Hepatocyte (in vitro differentiated cells): ENCODE measurements around the gene DLG2.

Source experiments
- EZH2 ChIP-seq: fragments of 200-600 bp; sonication (generic); IDR thresholded peaks from 2 replicates; pipeline ENCODE4 v1.6.1; 2016; ENCODE audit warnings: antibody characterized with exemption, mild to moderate bottlenecking, borderline replicate concordance
- TF ChIP-seq, protein P1 (sequence below): fragments of 200-600 bp; sonication (generic); IDR thresholded peaks from 2 replicates; pipeline ENCODE4 v1.5.1; 2016; ENCODE audit warnings: antibody characterized with exemption, mild to moderate bottlenecking; ENCODE audit not compliant: poor library complexity

DNA sequence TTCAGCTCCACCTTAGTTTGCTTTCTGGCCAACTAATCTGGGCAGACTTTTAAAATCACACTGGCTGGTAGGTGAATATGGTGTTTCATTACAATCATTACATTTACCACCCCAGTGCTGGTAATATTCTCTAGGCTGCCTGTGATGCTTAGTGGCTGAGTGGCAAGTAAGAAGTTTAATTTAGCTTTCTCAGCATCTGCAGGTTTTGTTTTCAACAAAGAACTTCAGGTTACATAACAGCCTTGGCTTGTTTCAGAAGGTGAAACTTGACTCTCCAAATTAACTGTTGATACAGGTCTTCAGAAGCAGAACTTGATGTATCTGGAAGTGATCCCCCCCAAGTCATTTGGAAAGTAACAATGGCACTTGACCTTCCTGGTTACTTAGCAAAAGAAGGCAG lies 1917.7 kb downstream of the DLG2 start:
- no peak for TF ChIP-seq EZH2
- TF ChIP-seq, protein P1, sequence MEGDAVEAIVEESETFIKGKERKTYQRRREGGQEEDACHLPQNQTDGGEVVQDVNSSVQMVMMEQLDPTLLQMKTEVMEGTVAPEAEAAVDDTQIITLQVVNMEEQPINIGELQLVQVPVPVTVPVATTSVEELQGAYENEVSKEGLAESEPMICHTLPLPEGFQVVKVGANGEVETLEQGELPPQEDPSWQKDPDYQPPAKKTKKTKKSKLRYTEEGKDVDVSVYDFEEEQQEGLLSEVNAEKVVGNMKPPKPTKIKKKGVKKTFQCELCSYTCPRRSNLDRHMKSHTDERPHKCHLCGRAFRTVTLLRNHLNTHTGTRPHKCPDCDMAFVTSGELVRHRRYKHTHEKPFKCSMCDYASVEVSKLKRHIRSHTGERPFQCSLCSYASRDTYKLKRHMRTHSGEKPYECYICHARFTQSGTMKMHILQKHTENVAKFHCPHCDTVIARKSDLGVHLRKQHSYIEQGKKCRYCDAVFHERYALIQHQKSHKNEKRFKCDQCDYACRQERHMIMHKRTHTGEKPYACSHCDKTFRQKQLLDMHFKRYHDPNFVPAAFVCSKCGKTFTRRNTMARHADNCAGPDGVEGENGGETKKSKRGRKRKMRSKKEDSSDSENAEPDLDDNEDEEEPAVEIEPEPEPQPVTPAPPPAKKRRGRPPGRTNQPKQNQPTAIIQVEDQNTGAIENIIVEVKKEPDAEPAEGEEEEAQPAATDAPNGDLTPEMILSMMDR = no peak
